ENCODE results near the gene RYR2.

DNA sequence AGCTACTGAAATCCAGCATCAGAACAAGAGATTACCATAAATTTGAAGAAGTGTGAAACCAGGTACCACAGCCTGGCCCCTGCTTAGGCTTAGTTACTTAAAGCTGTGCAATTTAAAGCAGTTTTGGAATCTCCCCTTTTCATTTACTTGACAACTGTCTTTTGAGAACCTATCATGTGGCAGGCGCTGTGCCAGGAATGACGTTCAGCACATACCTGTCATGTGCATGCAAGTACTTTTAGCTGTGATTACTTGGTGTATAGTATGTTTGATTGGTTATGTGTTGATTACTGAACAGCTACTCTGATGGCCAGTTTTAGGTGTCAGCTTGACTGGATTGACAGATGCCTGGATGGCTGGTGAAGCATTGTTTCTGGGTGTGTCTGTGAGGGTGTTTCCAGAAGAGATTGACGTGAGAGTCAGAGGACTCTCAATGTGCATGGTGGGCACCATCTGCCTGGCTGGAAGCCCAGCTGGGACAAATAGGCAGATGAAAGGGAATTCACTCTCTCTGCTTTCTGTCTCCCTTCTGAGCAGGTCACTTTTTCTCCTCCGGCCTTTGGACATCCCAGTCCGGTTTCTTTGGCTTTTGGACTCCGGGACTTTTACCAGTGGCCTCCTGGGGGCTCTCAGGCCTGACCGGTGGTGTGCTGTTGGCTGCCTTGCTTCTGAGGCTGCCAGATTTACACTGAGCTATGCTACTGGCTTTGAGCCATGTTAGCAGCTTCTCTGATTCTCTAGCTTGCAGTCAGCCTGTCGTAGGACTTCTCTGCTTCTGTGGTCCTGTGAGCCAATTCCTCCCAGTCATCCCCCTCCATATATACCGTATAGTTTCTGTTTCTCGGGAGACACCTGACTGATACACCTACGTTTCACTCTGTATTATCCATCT lies 178.0 kb downstream of the RYR2 start:
- TF ChIP-seq CBX8 (IDR thresholded peaks at IDR 0.05; ENCODE audit: borderline replicate concordance, low read depth, low read length) (no peak), JUND (IDR thresholded peaks at IDR 0.05; ENCODE audit: low read length) (no peak), POLR2A (IDR thresholded peaks at IDR 0.05; ENCODE audit: control extremely low read depth in 1 of 2, low read depth in 2 of 2, low read length in 2 of 2) (no peak)
